GM18507 (cell line): Measurements from ENCODE around the gene MRPS22.
"Not testable (repeated sequence)": the region's sequence is repeated elsewhere in the genome, so short reads cannot be mapped to it uniquely, and the experiment has no call there.

ENCODE experiments used
- DNase-seq: peaks from one replicate; pipeline ENCODE4 v3.0.0; 2011; ENCODE audit warnings: low read depth; ENCODE audit not compliant: insufficient read length; ENCODE audit errors: extremely low spot score
- FAIRE-seq: peaks from 2 replicates; lab custom pipeline; 2011; peaks lifted over from hg19 to GRCh38; lab: Jason Lieb, UNC

MRPS22 gene

GRCh38 chr3:139329364-139329850 is 14.4 kb upstream of the MRPS22 start:
- FAIRE-seq (peak; percentile 65), DNase-seq (peak; percentile 71)

GRCh38 chr3:139332092-139332491 is 11.7 kb upstream of the MRPS22 start:
- no peak for FAIRE-seq
- no peak for DNase-seq

- not testable (repeated sequence) for FAIRE-seq, DNase-seq
Measured at GRCh38 chr3:139334675-139335074, 9.1 kb upstream of the MRPS22 start.

GRCh38 chr3:139338405-139338804 is 5.4 kb upstream of the MRPS22 start:
- no peak for DNase-seq
- FAIRE-seq: no peak

- no peak for FAIRE-seq
- no peak for DNase-seq
Measured at GRCh38 chr3:139339219-139339906, 4.5 kb upstream of the MRPS22 start.

- FAIRE-seq (no peak), DNase-seq (no peak)
Measured at GRCh38 chr3:139340784-139341183, 3.0 kb upstream of the MRPS22 start.

- no peak for DNase-seq
- no peak for FAIRE-seq
Measured at GRCh38 chr3:139342054-139342453, 1.8 kb upstream of the MRPS22 start.

- FAIRE-seq (no peak), DNase-seq (no peak)
Measured at GRCh38 chr3:139346771-139347170, 3.0 kb downstream of the MRPS22 start.

- DNase-seq (no peak), FAIRE-seq (peak; percentile 59)
Measured at GRCh38 chr3:139353920-139354556, 10.2 kb downstream of the MRPS22 start.

GRCh38 chr3:139354661-139355060 is 10.8 kb downstream of the MRPS22 start:
- FAIRE-seq: no peak
- no peak for DNase-seq

- FAIRE-seq (no peak), DNase-seq (no peak)
Measured at GRCh38 chr3:139355476-139355875, 11.7 kb downstream of the MRPS22 start.

- DNase-seq: no peak
- FAIRE-seq: no peak
Measured at GRCh38 chr3:139355891-139356290, 12.1 kb downstream of the MRPS22 start.

GRCh38 chr3:139357899-139358298 is 14.1 kb downstream of the MRPS22 start:
- FAIRE-seq (no peak), DNase-seq (no peak)

- FAIRE-seq: no peak
- DNase-seq: no peak
Measured at GRCh38 chr3:139358841-139359562, 15.2 kb downstream of the MRPS22 start.

- no peak for FAIRE-seq
- no peak for DNase-seq
Measured at GRCh38 chr3:139361276-139361675, 17.5 kb downstream of the MRPS22 start.

GRCh38 chr3:139364549-139364948 is 20.7 kb downstream of the MRPS22 start:
- no peak for FAIRE-seq

GRCh38 chr3:139374099-139374498 is 30.3 kb downstream of the MRPS22 start:
- DNase-seq (no peak), FAIRE-seq (no peak)

More at GRCh38 chr3:139364549-139364948, 20.7 kb downstream of the MRPS22 start:
- no peak for DNase-seq

- no peak for DNase-seq
- no peak for FAIRE-seq
Measured at GRCh38 chr3:139377378-139377777, 33.6 kb downstream of the MRPS22 start.

GRCh38 chr3:139378587-139379241 is 34.9 kb downstream of the MRPS22 start:
- DNase-seq: no peak
- FAIRE-seq: no peak

- DNase-seq (no peak), FAIRE-seq (no peak)
Measured at GRCh38 chr3:139380575-139380974, 36.8 kb downstream of the MRPS22 start.
